ENCODE data around the gene FAR1. TPM values are rescaled to one million over a fixed set of nuclear protein-coding genes. Genes with fewer than 3 reads are reported as not detected.

The FAR1 gene
- total RNA-seq, 1 donor from 2014 or later = 69.0 TPM

DNA sequence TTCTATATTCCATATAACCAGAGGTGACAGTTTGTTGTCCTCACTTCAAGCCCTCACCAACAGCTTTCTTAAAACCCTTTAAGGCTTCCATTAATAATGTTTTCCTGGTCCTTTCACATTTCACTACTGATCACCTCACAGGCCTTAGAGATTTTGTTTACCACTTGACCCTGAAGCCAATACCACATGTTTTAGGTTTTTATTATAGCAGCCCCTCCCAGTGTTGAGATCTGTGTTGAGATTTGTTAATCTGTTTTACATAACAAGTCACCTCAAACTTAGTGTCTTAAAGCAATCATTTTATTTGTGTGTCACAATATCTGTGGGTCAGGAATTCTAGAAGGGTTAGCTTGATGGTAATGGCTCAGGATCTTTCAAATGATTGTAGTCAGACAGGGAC lies 49.9 kb downstream of the FAR1 start:
- Mint-ChIP-seq H3K27ac (no peak overlapping the region), H3K9me3 (no peaks in the 10 kb centered on the region), H3K4me1 (ENCODE audit: unreplicated experiment) (no peaks in the 10 kb centered on the region), H3K4me3 (no peak overlapping the region), H3K27me3 (no peaks in the 10 kb centered on the region), H3K36me3 (peaks cover 35% of the 10 kb centered on the region)
- no peak for DNase-seq (ENCODE audit: extremely low spot score, unreplicated experiment)
- TF ChIP-seq, protein P1, sequence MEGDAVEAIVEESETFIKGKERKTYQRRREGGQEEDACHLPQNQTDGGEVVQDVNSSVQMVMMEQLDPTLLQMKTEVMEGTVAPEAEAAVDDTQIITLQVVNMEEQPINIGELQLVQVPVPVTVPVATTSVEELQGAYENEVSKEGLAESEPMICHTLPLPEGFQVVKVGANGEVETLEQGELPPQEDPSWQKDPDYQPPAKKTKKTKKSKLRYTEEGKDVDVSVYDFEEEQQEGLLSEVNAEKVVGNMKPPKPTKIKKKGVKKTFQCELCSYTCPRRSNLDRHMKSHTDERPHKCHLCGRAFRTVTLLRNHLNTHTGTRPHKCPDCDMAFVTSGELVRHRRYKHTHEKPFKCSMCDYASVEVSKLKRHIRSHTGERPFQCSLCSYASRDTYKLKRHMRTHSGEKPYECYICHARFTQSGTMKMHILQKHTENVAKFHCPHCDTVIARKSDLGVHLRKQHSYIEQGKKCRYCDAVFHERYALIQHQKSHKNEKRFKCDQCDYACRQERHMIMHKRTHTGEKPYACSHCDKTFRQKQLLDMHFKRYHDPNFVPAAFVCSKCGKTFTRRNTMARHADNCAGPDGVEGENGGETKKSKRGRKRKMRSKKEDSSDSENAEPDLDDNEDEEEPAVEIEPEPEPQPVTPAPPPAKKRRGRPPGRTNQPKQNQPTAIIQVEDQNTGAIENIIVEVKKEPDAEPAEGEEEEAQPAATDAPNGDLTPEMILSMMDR (conservative IDR thresholded peaks at IDR 0.05) = no peak

DNA sequence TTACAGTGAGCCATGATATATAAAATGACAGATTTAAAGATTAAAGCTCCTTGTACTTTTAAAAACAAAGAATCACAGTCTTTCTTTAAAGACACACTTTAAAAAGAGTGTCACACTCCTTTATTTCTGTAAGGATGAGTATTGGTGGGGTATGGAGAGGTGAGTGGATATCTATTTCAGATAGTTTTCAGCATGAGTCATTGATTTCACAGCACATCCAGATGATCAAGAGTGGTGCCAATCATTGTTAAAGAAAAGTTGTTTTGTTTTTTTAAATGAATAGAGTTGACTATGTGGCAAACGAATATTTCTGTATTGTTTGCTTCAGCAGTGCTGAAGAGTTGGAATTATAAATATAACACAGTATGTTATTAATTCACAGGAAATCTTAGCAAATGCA lies 52.5 kb downstream of the FAR1 start:
- H3K9me3 Mint-ChIP-seq = no peaks in the 10 kb centered on the region
- H3K4me1 Mint-ChIP-seq (ENCODE audit: unreplicated experiment) = no peaks in the 10 kb centered on the region
- TF ChIP-seq, protein P1 (conservative IDR thresholded peaks at IDR 0.05) = no peak
- H3K36me3 Mint-ChIP-seq = peaks cover 28% of the 10 kb centered on the region
- DNase-seq (ENCODE audit: extremely low spot score, unreplicated experiment) = no peak
- H3K27ac Mint-ChIP-seq = no peak overlapping the region
- no peaks in the 10 kb centered on the region for H3K27me3 Mint-ChIP-seq
- H3K4me3 Mint-ChIP-seq = no peak overlapping the region

DNA sequence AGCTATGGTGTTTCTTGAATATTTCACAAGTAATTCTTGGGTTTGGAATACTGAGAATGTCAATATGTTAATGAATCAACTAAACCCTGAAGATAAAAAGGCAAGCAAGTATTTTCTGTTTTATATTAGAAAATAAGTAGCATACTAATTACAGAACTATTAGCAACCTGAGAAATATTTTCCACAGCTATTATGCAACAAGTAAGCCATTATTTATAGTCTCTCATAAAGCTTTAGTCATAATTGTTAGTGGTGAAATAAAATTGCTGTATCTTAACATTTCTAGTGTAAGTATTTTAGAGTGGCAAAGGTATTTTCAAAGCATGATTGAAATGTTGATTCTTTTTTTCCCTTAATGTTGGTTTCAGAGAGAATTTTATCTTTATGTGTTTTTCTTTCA lies 53.3 kb downstream of the FAR1 start:
- Mint-ChIP-seq H3K27me3 (no peaks in the 10 kb centered on the region), H3K4me1 (ENCODE audit: unreplicated experiment) (no peaks in the 10 kb centered on the region), H3K36me3 (peaks cover 27% of the 10 kb centered on the region), H3K9me3 (no peaks in the 10 kb centered on the region), H3K4me3 (no peak overlapping the region), H3K27ac (no peak overlapping the region)
- no peak for DNase-seq (ENCODE audit: extremely low spot score, unreplicated experiment)
- TF ChIP-seq, protein P1 (conservative IDR thresholded peaks at IDR 0.05) = no peak

DNA sequence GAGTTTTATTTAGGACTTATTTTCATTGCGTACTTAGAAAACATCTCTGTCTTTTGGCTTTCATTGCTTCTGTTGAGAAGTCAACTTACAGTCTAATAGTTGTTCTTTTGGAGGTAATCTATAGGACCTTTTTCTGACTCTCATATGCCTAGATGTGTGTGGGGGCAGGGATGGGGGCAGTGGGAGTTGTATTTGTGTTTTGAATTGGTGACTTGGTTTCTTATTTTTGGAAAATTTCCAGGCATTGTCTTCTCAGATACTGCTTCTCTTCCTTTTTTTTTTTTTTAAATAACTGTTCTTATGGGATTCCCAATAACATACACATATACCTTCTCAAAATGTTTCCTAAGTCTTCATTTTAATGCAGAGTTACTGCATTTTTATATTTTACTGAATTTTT lies 58.0 kb downstream of the FAR1 start:
- Mint-ChIP-seq H3K9me3 (no peaks in the 10 kb centered on the region), H3K4me1 (ENCODE audit: unreplicated experiment) (no peaks in the 10 kb centered on the region), H3K27me3 (no peaks in the 10 kb centered on the region), H3K27ac (no peak overlapping the region), H3K4me3 (no peak overlapping the region), H3K36me3 (peaks cover 33% of the 10 kb centered on the region)
- TF ChIP-seq, protein P1 (conservative IDR thresholded peaks at IDR 0.05) = no peak
- DNase-seq (ENCODE audit: extremely low spot score, unreplicated experiment) = no peak

DNA sequence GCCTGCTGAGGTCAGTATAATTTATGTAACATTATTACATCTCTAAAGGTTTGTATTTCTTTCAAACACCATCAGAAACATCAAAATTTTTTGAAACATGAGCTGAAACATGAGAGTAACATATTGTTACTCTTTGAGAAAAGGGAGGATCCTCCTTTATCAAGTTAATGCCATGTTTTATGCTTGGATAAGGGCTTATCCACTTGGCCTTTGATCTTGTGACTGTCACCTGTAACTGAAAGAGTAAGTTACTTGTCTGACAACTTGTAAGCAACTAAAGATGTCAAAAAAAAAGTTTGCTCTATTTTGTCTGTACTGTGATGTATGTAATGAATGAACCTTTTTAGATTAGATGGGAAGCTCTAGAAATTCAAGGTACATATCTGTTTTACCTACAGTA lies 59.6 kb downstream of the FAR1 start:
- H3K27ac Mint-ChIP-seq = no peak overlapping the region
- H3K36me3 Mint-ChIP-seq = peaks cover 29% of the 10 kb centered on the region
- H3K27me3 Mint-ChIP-seq = no peaks in the 10 kb centered on the region
- no peaks in the 10 kb centered on the region for H3K4me1 Mint-ChIP-seq (ENCODE audit: unreplicated experiment)
- TF ChIP-seq, protein P1 (conservative IDR thresholded peaks at IDR 0.05) = no peak
- no peak overlapping the region for H3K4me3 Mint-ChIP-seq
- H3K9me3 Mint-ChIP-seq = no peaks in the 10 kb centered on the region
- no peak for DNase-seq (ENCODE audit: extremely low spot score, unreplicated experiment)

DNA sequence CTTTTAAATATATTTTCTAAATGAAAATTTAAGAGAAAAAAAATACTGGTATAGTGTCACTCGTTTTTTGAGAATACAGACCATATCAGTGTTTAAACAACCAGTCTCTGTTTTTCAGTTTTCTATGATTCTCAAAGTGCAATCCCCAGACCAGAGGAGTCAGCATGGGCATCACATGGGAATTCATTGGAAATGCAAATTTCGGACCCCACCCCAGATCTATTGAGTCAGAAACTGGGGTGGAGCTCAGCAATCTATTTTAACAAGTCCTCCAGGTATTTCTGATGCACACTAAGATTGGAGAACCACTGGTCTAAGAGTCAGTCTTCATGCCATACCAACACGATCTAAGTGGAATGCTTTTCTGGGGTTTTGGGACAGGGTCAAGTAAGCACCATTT lies 66.1 kb downstream of the FAR1 start:
- H3K9me3 Mint-ChIP-seq = no peaks in the 10 kb centered on the region
- peaks cover 4% of the 10 kb centered on the region for H3K36me3 Mint-ChIP-seq
- no peak for DNase-seq (ENCODE audit: extremely low spot score, unreplicated experiment)
- no peak overlapping the region for H3K27ac Mint-ChIP-seq
- TF ChIP-seq, protein P1 (conservative IDR thresholded peaks at IDR 0.05) = no peak
- H3K4me1 Mint-ChIP-seq (ENCODE audit: unreplicated experiment) = no peaks in the 10 kb centered on the region
- no peak overlapping the region for H3K4me3 Mint-ChIP-seq
- H3K27me3 Mint-ChIP-seq = no peaks in the 10 kb centered on the region
